Left lung (tissue), 10 donors: ENCODE measurements around the gene CCDC188. TPM values are rescaled to one million over a fixed set of nuclear protein-coding genes. Genes with fewer than 3 reads are reported as not detected.

ENCODE experiments used
- ATAC-seq: fragments of 200-7000 bp; cut with Tn5 transposase; one replicate; pipeline ENCODE4 v1.9.1; 2020; ENCODE audit warnings: moderate library complexity
- DNase-seq, 4 donors: peaks; one replicate each; pipeline ENCODE4 v3.0.0-alpha.2; 2013 to 2020
- H3K27ac ChIP-seq, 2 donors: fragments of 200-600 bp; sonication (generic) in 1 of 2; one replicate each; pipeline versions ENCODE4 v1.5.0 to v1.8.0; 2020 to 2021
- H3K27me3 ChIP-seq, 2 donors: fragments of 200-600 bp; sonication (generic) in 1 of 2; one replicate each; pipeline versions ENCODE4 v1.5.0 to v1.8.0; 2020 to 2021
- H3K36me3 ChIP-seq, 2 donors: fragments of 200-600 bp; sonication (generic) in 1 of 2; one replicate each; pipeline versions ENCODE4 v1.5.0 to v1.8.0; 2020 to 2021
- H3K4me1 ChIP-seq, 2 donors: fragments of 200-600 bp; one replicate each; pipeline ENCODE4 v1.8.0; 2021
- H3K4me3 ChIP-seq, 2 donors: fragments of 200-600 bp; sonication (generic) in 1 of 2; one replicate each; pipeline versions ENCODE4 v1.5.0 to v1.8.0; 2020 to 2021; ENCODE audit warnings: mild to moderate bottlenecking in 1 of 2
- H3K9me3 ChIP-seq, 2 donors: fragments of 200-600 bp; sonication (generic) in 1 of 2; one replicate each; pipeline versions ENCODE4 v1.5.0 to v1.8.0; 2020 to 2021
- intact Hi-C, 2 donors: fragments of 100-400 bp; cut with DNase I; formaldehyde crosslinking; loops; one replicate each; pipeline versions ENCODE4 v1.11.2 to v1.14.2; 2022
- polyA plus RNA-seq, 6 donors: library from polyadenylated mRNA; unstranded; fragments of 120-200 nt; gene quantifications; one replicate each; pipeline ENCODE4 v1.2.1, GENCODE V29; 2013; ENCODE audit not compliant: insufficient read length in 6 of 6
- total RNA-seq, 2 donors: library from RNA; stranded (reverse); fragmentation: NEBNext Ultra II Directional; extraction: Animal tissue kit (Norgen Biotek cat#: 25700); gene quantifications; one replicate each; pipeline ENCODE4 v1.2.1, GENCODE V29; 2021
- TF ChIP-seq, protein P1 (sequence below), 2 donors: fragments of 200-600 bp; sonication (generic) in 1 of 2; IDR thresholded peaks; one replicate each; pipeline versions ENCODE4 v1.5.0 to v1.8.0; 2021; ENCODE audit warnings: antibody characterized with exemption in 2 of 2
- donor health status: DM: no; HTN: yes; CAD: no.
- donor health status: DM: no; HTN: no; CAD: no.

CCDC188 gene
- total and polyA plus RNA-seq, 8 donors = 1.1 to 3.9 (median 1.7) TPM

GRCh38 chr22:20137671-20138416 lies 13.0 kb downstream of the CCDC188 start:
- Histone ChIP-seq H3K27me3 (no peaks in the 10 kb centered on the region), H3K4me3 (no peak overlapping the region), H3K9me3 (no peaks in the 10 kb centered on the region), H3K36me3 (peaks cover 0 to 30% of the 10 kb centered on the region in 2 donors), H3K4me1 (peaks cover 12 to 41% of the 10 kb centered on the region in 2 donors), H3K27ac (no peak overlapping the region)
- DNase-seq (no peak), ATAC-seq (no peak)
- TF ChIP-seq, protein P1, sequence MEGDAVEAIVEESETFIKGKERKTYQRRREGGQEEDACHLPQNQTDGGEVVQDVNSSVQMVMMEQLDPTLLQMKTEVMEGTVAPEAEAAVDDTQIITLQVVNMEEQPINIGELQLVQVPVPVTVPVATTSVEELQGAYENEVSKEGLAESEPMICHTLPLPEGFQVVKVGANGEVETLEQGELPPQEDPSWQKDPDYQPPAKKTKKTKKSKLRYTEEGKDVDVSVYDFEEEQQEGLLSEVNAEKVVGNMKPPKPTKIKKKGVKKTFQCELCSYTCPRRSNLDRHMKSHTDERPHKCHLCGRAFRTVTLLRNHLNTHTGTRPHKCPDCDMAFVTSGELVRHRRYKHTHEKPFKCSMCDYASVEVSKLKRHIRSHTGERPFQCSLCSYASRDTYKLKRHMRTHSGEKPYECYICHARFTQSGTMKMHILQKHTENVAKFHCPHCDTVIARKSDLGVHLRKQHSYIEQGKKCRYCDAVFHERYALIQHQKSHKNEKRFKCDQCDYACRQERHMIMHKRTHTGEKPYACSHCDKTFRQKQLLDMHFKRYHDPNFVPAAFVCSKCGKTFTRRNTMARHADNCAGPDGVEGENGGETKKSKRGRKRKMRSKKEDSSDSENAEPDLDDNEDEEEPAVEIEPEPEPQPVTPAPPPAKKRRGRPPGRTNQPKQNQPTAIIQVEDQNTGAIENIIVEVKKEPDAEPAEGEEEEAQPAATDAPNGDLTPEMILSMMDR (IDR thresholded peaks at IDR 0.05) = no peak
- intact Hi-C loops = no loop called here

- no peak for DNase-seq
Observed at GRCh38 chr22:20137113-20137512, 13.7 kb downstream of the CCDC188 start.

GRCh38 chr22:20136603-20136873 lies 14.3 kb downstream of the CCDC188 start:
- DNase-seq = no peak
- H3K4me1 ChIP-seq = peaks cover 18 to 50% of the 10 kb centered on the region in 2 donors

More at GRCh38 chr22:20137113-20137512, 13.7 kb downstream of the CCDC188 start:
- Histone ChIP-seq H3K27me3 (no peaks in the 10 kb centered on the region), H3K36me3 (peaks cover 0 to 26% of the 10 kb centered on the region in 2 donors), H3K27ac (no peak overlapping the region), H3K9me3 (no peaks in the 10 kb centered on the region), H3K4me3 (no peak overlapping the region), H3K4me1 (peaks cover 18 to 48% of the 10 kb centered on the region in 2 donors)
- ATAC-seq = no peak
- intact Hi-C loops = no loop called here
- TF ChIP-seq, protein P1 (IDR thresholded peaks at IDR 0.05) = no peak

GRCh38 chr22:20135806-20136602 lies 14.9 kb downstream of the CCDC188 start:
- no peak for ATAC-seq
- H3K4me3 ChIP-seq = no peak overlapping the region
- intact Hi-C loops = no loop called here
- H3K36me3 ChIP-seq = peaks cover 0 to 17% of the 10 kb centered on the region in 2 donors
- no peaks in the 10 kb centered on the region for H3K27me3 ChIP-seq
- peak in 1 of 4 donors; percentile 77 for DNase-seq
- H3K4me1 ChIP-seq = peaks cover 18 to 51% of the 10 kb centered on the region in 2 donors
- TF ChIP-seq, protein P1 (IDR thresholded peaks at IDR 0.05) = no peak
- no peak overlapping the region for H3K27ac ChIP-seq
- H3K9me3 ChIP-seq = no peaks in the 10 kb centered on the region

More at GRCh38 chr22:20136603-20136873, 14.3 kb downstream of the CCDC188 start:
- Histone ChIP-seq H3K4me3 (no peak overlapping the region), H3K36me3 (peaks cover 0 to 20% of the 10 kb centered on the region in 2 donors), H3K27ac (no peak overlapping the region), H3K9me3 (no peaks in the 10 kb centered on the region), H3K27me3 (no peaks in the 10 kb centered on the region)
- intact Hi-C loops = no loop called here
- ATAC-seq = no peak
- TF ChIP-seq, protein P1 (IDR thresholded peaks at IDR 0.05) = no peak

DNA sequence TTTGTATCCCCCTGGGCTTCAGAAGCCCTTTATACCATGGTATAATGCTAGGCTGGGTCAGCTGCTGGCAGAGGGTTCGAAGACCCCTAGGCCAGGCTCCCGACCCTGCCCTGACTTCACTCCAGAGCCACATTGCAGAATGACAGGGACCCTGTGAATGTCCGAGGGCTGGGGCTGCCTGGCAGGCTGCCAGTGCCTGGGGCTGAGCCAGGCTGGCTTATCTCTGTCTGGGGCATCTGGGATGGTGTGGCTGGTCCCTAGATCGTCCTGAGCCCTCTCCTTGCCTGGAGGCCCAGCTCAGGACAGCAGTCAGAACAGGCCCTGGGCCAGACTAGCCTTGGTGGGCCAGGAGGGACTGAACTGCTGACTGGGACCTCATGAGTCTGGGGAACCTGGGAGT lies 15.6 kb downstream of the CCDC188 start:
- H3K4me1 ChIP-seq = peaks cover 25 to 57% of the 10 kb centered on the region in 2 donors
- H3K9me3 ChIP-seq = no peaks in the 10 kb centered on the region
- ATAC-seq (no peak), DNase-seq (no peak)
- H3K36me3 ChIP-seq = peaks cover 0 to 11% of the 10 kb centered on the region in 2 donors
- TF ChIP-seq, protein P1 (IDR thresholded peaks at IDR 0.05) = no peak
- intact Hi-C loops = no loop called here
- no peaks in the 10 kb centered on the region for H3K27me3 ChIP-seq
- H3K27ac ChIP-seq = no peak overlapping the region
- no peak overlapping the region for H3K4me3 ChIP-seq
